HUES6 (cell line): ENCODE results near the gene CPNE1.
A peak's percentile ranks its signal among the peaks of the same experiment; 100 is the strongest.

Experiments used
- H3K27ac ChIP-seq: 2 replicates; pipeline ENCODE4 v1.7.0; 2013; ENCODE audit warnings: low read depth, mild to moderate bottlenecking, low read length, inconsistent platforms
- H3K27me3 ChIP-seq: 2 replicates; pipeline ENCODE4 v1.6.1; 2013; ENCODE audit warnings: low read length; ENCODE audit not compliant: control insufficient read depth, insufficient read depth
- H3K36me3 ChIP-seq: 2 replicates; pipeline ENCODE4 v1.6.1; 2013; ENCODE audit warnings: low read length; ENCODE audit not compliant: control insufficient read depth, insufficient read depth
- H3K4me1 ChIP-seq: 2 replicates; pipeline ENCODE4 v1.6.1; 2013; ENCODE audit warnings: low read length; ENCODE audit not compliant: control insufficient read depth, insufficient read depth
- H3K4me3 ChIP-seq: 2 replicates; pipeline ENCODE4 v1.5.1; 2013; ENCODE audit warnings: low read depth, low read length
- H3K9ac ChIP-seq: one replicate; pipeline ENCODE4 v1.6.1; 2013; ENCODE audit warnings: mild to moderate bottlenecking, low read length
- H3K9me3 ChIP-seq: 2 replicates; pipeline ENCODE4 v1.6.1; 2013; ENCODE audit warnings: low read depth, low read length; ENCODE audit not compliant: control insufficient read depth, insufficient read depth

Gene CPNE1

GRCh38 chr20:35619196-35620095 lies 45.3 kb downstream of the CPNE1 start:
- peaks cover 11% of the 10 kb centered on the region for H3K27me3 ChIP-seq
- peaks cover 3% of the 10 kb centered on the region; the same call in 1 of the 2 replicates for H3K36me3 ChIP-seq
- peaks cover 17% of the 10 kb centered on the region for H3K4me1 ChIP-seq
- no peak overlapping the region for H3K27ac ChIP-seq
- no peaks in the 10 kb centered on the region for H3K9me3 ChIP-seq
- H3K4me3 ChIP-seq: peak overlapping the region; percentile 70
- H3K9ac ChIP-seq: no peak overlapping the region

GRCh38 chr20:35618263-35619131 lies 46.2 kb downstream of the CPNE1 start:
- H3K9ac ChIP-seq: peak overlapping the region; percentile 2
- H3K4me3 ChIP-seq: peak overlapping the region; percentile 70
- peaks cover 3% of the 10 kb centered on the region; the same call in 1 of the 2 replicates for H3K36me3 ChIP-seq
- H3K9me3 ChIP-seq: no peaks in the 10 kb centered on the region
- no peak overlapping the region for H3K27ac ChIP-seq
- H3K27me3 ChIP-seq: peaks cover 11% of the 10 kb centered on the region
- peaks cover 17% of the 10 kb centered on the region for H3K4me1 ChIP-seq

- peaks cover 3% of the 10 kb centered on the region; the same call in 1 of the 2 replicates for H3K36me3 ChIP-seq
- H3K27me3 ChIP-seq: peaks cover 11% of the 10 kb centered on the region
- H3K9ac ChIP-seq: no peak overlapping the region
- H3K4me3 ChIP-seq: peak overlapping the region; percentile 70
- peaks cover 17% of the 10 kb centered on the region for H3K4me1 ChIP-seq
- H3K9me3 ChIP-seq: no peaks in the 10 kb centered on the region
- no peak overlapping the region for H3K27ac ChIP-seq
Measured at GRCh38 chr20:35617397-35618262, 47.1 kb downstream of the CPNE1 start.

GRCh38 chr20:35616465-35617396 lies 48.0 kb downstream of the CPNE1 start:
- H3K27me3 ChIP-seq: peaks cover 11% of the 10 kb centered on the region
- no peak overlapping the region for H3K27ac ChIP-seq
- H3K9ac ChIP-seq: peak overlapping the region; percentile 46
- peaks cover 3% of the 10 kb centered on the region; the same call in 1 of the 2 replicates for H3K36me3 ChIP-seq
- peaks cover 17% of the 10 kb centered on the region for H3K4me1 ChIP-seq
- H3K4me3 ChIP-seq: peak overlapping the region; percentile 70
- H3K9me3 ChIP-seq: no peaks in the 10 kb centered on the region

GRCh38 chr20:35615667-35616464 lies 48.8 kb downstream of the CPNE1 start, which contains the start of gene SPAG4:
Gene SPAG4 (plus strand): TSS chr20:35615829. CDS start chr20:35616004, 175 bp downstream.
- Histone ChIP-seq H3K27me3 (peaks cover 11% of the 10 kb centered on the region), H3K4me3 (peak within 1 kb of the TSS; percentile 70), H3K4me1 (peaks cover 17% of the 10 kb centered on the region), H3K27ac (peak within 1 kb of the TSS; percentile 65; the same call in 1 of the 2 replicates), H3K9me3 (no peaks in the 10 kb centered on the region), H3K9ac (peak within 1 kb of the TSS; percentile 57), H3K36me3 (no peaks in the 10 kb centered on the region)

- no peak overlapping the region for H3K4me3 ChIP-seq
- H3K27me3 ChIP-seq: no peaks in the 10 kb centered on the region
- H3K27ac ChIP-seq: no peak overlapping the region
- H3K4me1 ChIP-seq: no peaks in the 10 kb centered on the region
- no peaks in the 10 kb centered on the region for H3K36me3 ChIP-seq
- H3K9ac ChIP-seq: no peak overlapping the region
- H3K9me3 ChIP-seq: no peaks in the 10 kb centered on the region
Measured at GRCh38 chr20:35611482-35611881, 53.2 kb downstream of the CPNE1 start.

GRCh38 chr20:35610833-35611427 lies 53.8 kb downstream of the CPNE1 start:
- H3K9me3 ChIP-seq: no peaks in the 10 kb centered on the region
- no peak overlapping the region for H3K9ac ChIP-seq
- no peak overlapping the region for H3K4me3 ChIP-seq
- H3K27me3 ChIP-seq: no peaks in the 10 kb centered on the region
- no peak overlapping the region for H3K27ac ChIP-seq
- no peaks in the 10 kb centered on the region for H3K36me3 ChIP-seq
- H3K4me1 ChIP-seq: no peaks in the 10 kb centered on the region

- no peak overlapping the region for H3K9ac ChIP-seq
- H3K36me3 ChIP-seq: no peaks in the 10 kb centered on the region
- no peaks in the 10 kb centered on the region for H3K4me1 ChIP-seq
- no peak overlapping the region for H3K4me3 ChIP-seq
- H3K27ac ChIP-seq: no peak overlapping the region
- H3K9me3 ChIP-seq: no peaks in the 10 kb centered on the region
- peaks cover 18% of the 10 kb centered on the region for H3K27me3 ChIP-seq
Measured at GRCh38 chr20:35607003-35607735, 57.5 kb downstream of the CPNE1 start.
